Measurements from ENCODE around the gene ITPR1. TPM values are rescaled to one million over a fixed set of nuclear protein-coding genes. Genes with fewer than 3 reads are reported as not detected.

The ITPR1 gene
- total RNA-seq, 1 experiment from 2014 or later: 48.5 TPM

DNA sequence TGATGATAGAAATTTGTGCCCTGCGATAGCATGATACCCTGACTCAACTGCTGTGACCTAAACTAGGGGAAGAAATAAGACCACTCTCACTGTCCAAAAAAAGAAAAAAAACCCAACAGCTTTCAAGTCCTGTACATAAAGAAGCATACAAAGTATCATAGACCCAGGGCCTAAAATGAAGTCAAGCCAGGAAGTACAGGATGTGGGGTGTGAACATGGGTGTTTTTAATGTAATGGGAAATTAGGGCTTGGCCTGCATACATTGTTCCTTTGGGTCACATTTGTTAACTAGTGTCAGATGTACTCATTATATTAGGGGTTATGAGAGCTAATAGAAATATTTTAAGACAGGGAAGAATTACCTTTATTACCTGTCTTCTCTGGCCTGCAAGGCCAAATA is 285.6 kb downstream of the ITPR1 start:
- Histone ChIP-seq H3K9ac (ENCODE audit: low read length) (no peak overlapping the region), H3K4me3 (ENCODE audit: low read length) (no peak overlapping the region), H3K4me2 (ENCODE audit: low read length) (no peak overlapping the region), H2AFZ (ENCODE audit: low read length) (no peak overlapping the region), H3F3A (ENCODE audit: low read length, unreplicated experiment) (no peaks in the 10 kb centered on the region), H4K20me1 (ENCODE audit: low read length) (no peaks in the 10 kb centered on the region), H3K9me2 (replicated peaks; ENCODE audit: low read length) (no peaks in the 10 kb centered on the region), H3K9me3 (ENCODE audit: low read length) (no peaks in the 10 kb centered on the region), H3K79me2 (ENCODE audit: low read length) (no peaks in the 10 kb centered on the region), H3K27ac (ENCODE audit: low read length) (no peak overlapping the region), H3K27me3 (ENCODE audit: low read length) (no peaks in the 10 kb centered on the region), H3K36me3 (ENCODE audit: low read depth, low read length) (no peaks in the 10 kb centered on the region), H3K4me1 (ENCODE audit: insufficient read depth, low read length) (peaks cover 15% of the 10 kb centered on the region)
- no TSS peak for BruUV-seq (replicated peaks)
- TF ChIP-seq, protein P1, sequence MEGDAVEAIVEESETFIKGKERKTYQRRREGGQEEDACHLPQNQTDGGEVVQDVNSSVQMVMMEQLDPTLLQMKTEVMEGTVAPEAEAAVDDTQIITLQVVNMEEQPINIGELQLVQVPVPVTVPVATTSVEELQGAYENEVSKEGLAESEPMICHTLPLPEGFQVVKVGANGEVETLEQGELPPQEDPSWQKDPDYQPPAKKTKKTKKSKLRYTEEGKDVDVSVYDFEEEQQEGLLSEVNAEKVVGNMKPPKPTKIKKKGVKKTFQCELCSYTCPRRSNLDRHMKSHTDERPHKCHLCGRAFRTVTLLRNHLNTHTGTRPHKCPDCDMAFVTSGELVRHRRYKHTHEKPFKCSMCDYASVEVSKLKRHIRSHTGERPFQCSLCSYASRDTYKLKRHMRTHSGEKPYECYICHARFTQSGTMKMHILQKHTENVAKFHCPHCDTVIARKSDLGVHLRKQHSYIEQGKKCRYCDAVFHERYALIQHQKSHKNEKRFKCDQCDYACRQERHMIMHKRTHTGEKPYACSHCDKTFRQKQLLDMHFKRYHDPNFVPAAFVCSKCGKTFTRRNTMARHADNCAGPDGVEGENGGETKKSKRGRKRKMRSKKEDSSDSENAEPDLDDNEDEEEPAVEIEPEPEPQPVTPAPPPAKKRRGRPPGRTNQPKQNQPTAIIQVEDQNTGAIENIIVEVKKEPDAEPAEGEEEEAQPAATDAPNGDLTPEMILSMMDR (conservative IDR thresholded peaks at IDR 0.05; ENCODE audit: low read depth, low read length): no peak
- TF ChIP-seq EZH2phosphoT487 (IDR thresholded peaks at IDR 0.05; ENCODE audit: borderline replicate concordance, low read length) (no peak), EZH2 (IDR thresholded peaks at IDR 0.05; ENCODE audit: low read length, unreplicated experiment) (no peak)
- ChIA-PET CTCF (no interaction called here), POLR2A (ENCODE audit: unreplicated experiment) (no interaction called here)
- ATAC-seq (no peak), DNase-seq (no peak)
- intact Hi-C loops (cut with micrococcal nuclease): no loop called here

DNA sequence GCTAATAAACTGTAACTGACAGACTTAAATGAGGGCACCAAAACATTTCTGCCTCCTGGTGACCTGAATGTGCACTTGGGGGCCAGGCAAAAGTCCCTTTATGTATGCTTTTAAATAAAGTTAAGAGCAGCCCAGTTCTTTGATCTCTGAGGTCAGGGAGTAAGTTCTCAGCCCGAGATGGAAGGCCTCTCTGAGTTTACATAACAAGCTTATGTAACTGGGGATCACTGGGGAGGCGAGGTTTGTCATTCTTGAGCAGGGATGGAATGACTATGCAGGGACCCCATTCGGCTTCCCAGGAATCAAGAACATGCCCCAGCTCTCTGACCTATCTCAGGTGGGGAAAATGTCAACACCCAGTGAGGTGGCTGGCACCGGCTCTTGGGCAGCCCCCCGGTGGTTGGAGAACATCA is 287.4 kb downstream of the ITPR1 start:
- Histone ChIP-seq H3K4me2 (ENCODE audit: low read length) (no peak overlapping the region), H3K36me3 (ENCODE audit: low read depth, low read length) (no peaks in the 10 kb centered on the region), H3K27me3 (ENCODE audit: low read length) (no peaks in the 10 kb centered on the region), H4K20me1 (ENCODE audit: low read length) (no peaks in the 10 kb centered on the region), H2AFZ (ENCODE audit: low read length) (no peak overlapping the region), H3K9me2 (replicated peaks; ENCODE audit: low read length) (no peaks in the 10 kb centered on the region), H3F3A (ENCODE audit: low read length, unreplicated experiment) (no peaks in the 10 kb centered on the region), H3K4me3 (ENCODE audit: low read length) (no peak overlapping the region), H3K79me2 (ENCODE audit: low read length) (no peaks in the 10 kb centered on the region), H3K9ac (ENCODE audit: low read length) (no peak overlapping the region), H3K27ac (ENCODE audit: low read length) (no peak overlapping the region), H3K4me1 (ENCODE audit: insufficient read depth, low read length) (peaks cover 15% of the 10 kb centered on the region), H3K9me3 (ENCODE audit: low read length) (no peaks in the 10 kb centered on the region)
- intact Hi-C loops (cut with micrococcal nuclease): no loop called here
- TF ChIP-seq EZH2phosphoT487 (IDR thresholded peaks at IDR 0.05; ENCODE audit: borderline replicate concordance, low read length) (no peak), EZH2 (IDR thresholded peaks at IDR 0.05; ENCODE audit: low read length, unreplicated experiment) (no peak)
- TF ChIP-seq, protein P1 (conservative IDR thresholded peaks at IDR 0.05; ENCODE audit: low read depth, low read length): no peak
- CTCF ChIA-PET: no interaction called here
- POLR2A ChIA-PET (ENCODE audit: unreplicated experiment): no interaction called here
- DNase-seq (no peak), ATAC-seq (no peak)
- BruUV-seq (replicated peaks): no TSS peak

DNA sequence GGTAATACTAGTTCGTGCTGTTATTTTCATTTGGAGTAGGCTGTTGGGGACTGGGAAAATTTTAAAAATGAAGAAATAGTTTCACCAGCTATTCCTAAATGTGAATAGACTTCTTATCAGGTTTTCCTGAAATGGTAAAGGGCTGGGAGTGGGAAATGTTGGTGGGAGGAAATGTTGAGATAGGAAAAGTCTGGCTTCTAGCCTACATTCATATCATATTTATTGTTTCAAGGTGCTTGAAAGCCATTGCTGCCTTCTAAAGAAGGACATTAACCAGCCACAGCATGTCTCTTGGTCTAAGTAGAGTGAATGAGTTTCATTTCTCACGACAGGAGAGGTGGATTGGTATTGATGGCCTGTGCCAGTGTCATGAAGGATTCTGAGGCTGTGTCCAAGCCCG is 288.9 kb downstream of the ITPR1 start:
- ChIA-PET POLR2A (ENCODE audit: unreplicated experiment) (no interaction called here), CTCF (no interaction called here)
- no peaks in the 10 kb centered on the region for H3K36me3 ChIP-seq (ENCODE audit: low read depth, low read length)
- H3K4me2 ChIP-seq (ENCODE audit: low read length): no peak overlapping the region
- no peaks in the 10 kb centered on the region for H3K27me3 ChIP-seq (ENCODE audit: low read length)
- H4K20me1 ChIP-seq (ENCODE audit: low read length): no peaks in the 10 kb centered on the region
- no peak overlapping the region for H3K9ac ChIP-seq (ENCODE audit: low read length)
- no peak overlapping the region for H3K27ac ChIP-seq (ENCODE audit: low read length)
- no peak overlapping the region for H2AFZ ChIP-seq (ENCODE audit: low read length)
- no peak for ATAC-seq
- H3K4me1 ChIP-seq (ENCODE audit: insufficient read depth, low read length): peaks cover 5% of the 10 kb centered on the region
- H3F3A ChIP-seq (ENCODE audit: low read length, unreplicated experiment): no peaks in the 10 kb centered on the region
- H3K9me2 ChIP-seq (replicated peaks; ENCODE audit: low read length): no peaks in the 10 kb centered on the region
- TF ChIP-seq, protein P1 (conservative IDR thresholded peaks at IDR 0.05; ENCODE audit: low read depth, low read length): no peak
- TF ChIP-seq EZH2 (IDR thresholded peaks at IDR 0.05; ENCODE audit: low read length, unreplicated experiment) (no peak), EZH2phosphoT487 (IDR thresholded peaks at IDR 0.05; ENCODE audit: borderline replicate concordance, low read length) (no peak)
- H3K79me2 ChIP-seq (ENCODE audit: low read length): no peaks in the 10 kb centered on the region
- intact Hi-C loops (cut with micrococcal nuclease): no loop called here
- no TSS peak for BruUV-seq (replicated peaks)
- no peak for DNase-seq
- no peak overlapping the region for H3K4me3 ChIP-seq (ENCODE audit: low read length)
- no peaks in the 10 kb centered on the region for H3K9me3 ChIP-seq (ENCODE audit: low read length)
